Measurements from ENCODE around the gene NCOA6. TPM values are rescaled to one million over a fixed set of nuclear protein-coding genes. Genes with fewer than 3 reads are reported as not detected.

The NCOA6 gene
- polyA plus RNA-seq, 1 donor from 2014 or later: 13.0 TPM

DNA sequence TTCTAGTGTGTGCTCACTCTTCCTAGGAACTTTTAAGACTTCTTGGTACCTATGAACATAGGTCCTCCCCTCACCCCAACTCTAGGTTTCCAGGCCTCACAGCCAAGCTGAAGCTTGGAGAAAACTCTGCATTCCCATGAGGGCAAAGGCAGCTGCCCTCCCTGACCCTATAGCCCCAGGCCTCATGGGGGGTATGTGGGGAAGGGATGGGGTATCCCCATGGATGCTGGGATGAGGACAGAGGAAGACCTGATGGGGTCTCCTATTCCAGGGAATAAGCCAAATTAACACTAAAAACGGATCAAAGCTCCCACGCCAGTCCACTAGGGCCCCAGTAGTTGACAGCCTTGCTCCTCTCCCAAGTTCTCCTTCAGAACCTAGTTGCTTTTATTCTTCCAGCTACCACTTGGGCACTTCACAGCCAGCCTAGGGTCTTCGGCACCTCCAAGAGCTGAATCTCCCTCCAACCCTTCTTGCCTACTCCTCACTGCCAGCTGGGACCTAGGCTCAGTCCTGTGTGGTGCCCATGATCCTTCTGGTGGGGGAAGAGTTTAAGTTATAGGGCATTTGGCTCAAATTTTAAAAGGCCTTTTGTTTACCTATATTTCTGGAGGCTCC lies 113.5 kb downstream of the NCOA6 start:
- H3K4me3 ChIP-seq (ENCODE audit: low read length): no peak overlapping the region
- TF ChIP-seq, protein P1, sequence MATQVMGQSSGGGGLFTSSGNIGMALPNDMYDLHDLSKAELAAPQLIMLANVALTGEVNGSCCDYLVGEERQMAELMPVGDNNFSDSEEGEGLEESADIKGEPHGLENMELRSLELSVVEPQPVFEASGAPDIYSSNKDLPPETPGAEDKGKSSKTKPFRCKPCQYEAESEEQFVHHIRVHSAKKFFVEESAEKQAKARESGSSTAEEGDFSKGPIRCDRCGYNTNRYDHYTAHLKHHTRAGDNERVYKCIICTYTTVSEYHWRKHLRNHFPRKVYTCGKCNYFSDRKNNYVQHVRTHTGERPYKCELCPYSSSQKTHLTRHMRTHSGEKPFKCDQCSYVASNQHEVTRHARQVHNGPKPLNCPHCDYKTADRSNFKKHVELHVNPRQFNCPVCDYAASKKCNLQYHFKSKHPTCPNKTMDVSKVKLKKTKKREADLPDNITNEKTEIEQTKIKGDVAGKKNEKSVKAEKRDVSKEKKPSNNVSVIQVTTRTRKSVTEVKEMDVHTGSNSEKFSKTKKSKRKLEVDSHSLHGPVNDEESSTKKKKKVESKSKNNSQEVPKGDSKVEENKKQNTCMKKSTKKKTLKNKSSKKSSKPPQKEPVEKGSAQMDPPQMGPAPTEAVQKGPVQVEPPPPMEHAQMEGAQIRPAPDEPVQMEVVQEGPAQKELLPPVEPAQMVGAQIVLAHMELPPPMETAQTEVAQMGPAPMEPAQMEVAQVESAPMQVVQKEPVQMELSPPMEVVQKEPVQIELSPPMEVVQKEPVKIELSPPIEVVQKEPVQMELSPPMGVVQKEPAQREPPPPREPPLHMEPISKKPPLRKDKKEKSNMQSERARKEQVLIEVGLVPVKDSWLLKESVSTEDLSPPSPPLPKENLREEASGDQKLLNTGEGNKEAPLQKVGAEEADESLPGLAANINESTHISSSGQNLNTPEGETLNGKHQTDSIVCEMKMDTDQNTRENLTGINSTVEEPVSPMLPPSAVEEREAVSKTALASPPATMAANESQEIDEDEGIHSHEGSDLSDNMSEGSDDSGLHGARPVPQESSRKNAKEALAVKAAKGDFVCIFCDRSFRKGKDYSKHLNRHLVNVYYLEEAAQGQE (IDR thresholded peaks at IDR 0.05; ENCODE audit: borderline replicate concordance): no peak
- TF ChIP-seq EP300 (conservative IDR thresholded peaks at IDR 0.05; ENCODE audit: poor library complexity, severe bottlenecking): no peak
- TF ChIP-seq POLR2AphosphoS5 (IDR thresholded peaks at IDR 0.05): no peak
- no peak for TF ChIP-seq MXI1 (conservative IDR thresholded peaks at IDR 0.05; ENCODE audit: poor library complexity, severe bottlenecking)
- no peak for TF ChIP-seq EZH2 (IDR thresholded peaks at IDR 0.05; ENCODE audit: borderline replicate concordance, insufficient read depth, low read length, poor library complexity, severe bottlenecking)
- TF ChIP-seq TAF1 (IDR thresholded peaks at IDR 0.05; ENCODE audit: low read depth): no peak
- TF ChIP-seq SMC3 (conservative IDR thresholded peaks at IDR 0.05; ENCODE audit: poor library complexity): no peak
- TF ChIP-seq, protein P2, sequence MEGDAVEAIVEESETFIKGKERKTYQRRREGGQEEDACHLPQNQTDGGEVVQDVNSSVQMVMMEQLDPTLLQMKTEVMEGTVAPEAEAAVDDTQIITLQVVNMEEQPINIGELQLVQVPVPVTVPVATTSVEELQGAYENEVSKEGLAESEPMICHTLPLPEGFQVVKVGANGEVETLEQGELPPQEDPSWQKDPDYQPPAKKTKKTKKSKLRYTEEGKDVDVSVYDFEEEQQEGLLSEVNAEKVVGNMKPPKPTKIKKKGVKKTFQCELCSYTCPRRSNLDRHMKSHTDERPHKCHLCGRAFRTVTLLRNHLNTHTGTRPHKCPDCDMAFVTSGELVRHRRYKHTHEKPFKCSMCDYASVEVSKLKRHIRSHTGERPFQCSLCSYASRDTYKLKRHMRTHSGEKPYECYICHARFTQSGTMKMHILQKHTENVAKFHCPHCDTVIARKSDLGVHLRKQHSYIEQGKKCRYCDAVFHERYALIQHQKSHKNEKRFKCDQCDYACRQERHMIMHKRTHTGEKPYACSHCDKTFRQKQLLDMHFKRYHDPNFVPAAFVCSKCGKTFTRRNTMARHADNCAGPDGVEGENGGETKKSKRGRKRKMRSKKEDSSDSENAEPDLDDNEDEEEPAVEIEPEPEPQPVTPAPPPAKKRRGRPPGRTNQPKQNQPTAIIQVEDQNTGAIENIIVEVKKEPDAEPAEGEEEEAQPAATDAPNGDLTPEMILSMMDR (IDR thresholded peaks at IDR 0.05; ENCODE audit: poor library complexity, severe bottlenecking): no peak
- no peak for TF ChIP-seq RAD21 (conservative IDR thresholded peaks at IDR 0.05)
- H3K79me2 ChIP-seq (replicated peaks; ENCODE audit: insufficient read depth, low read length): no peaks in the 10 kb centered on the region
- H3K36me3 ChIP-seq (ENCODE audit: insufficient read depth, low read length): peaks cover 16% of the 10 kb centered on the region
- no peaks in the 10 kb centered on the region for H3K9me2 ChIP-seq (ENCODE audit: insufficient read depth, low read length)
- no peak overlapping the region for H3K9ac ChIP-seq (ENCODE audit: low read length)
- no peaks in the 10 kb centered on the region for H3F3A ChIP-seq (ENCODE audit: insufficient read depth, low read length, poor library complexity, severe bottlenecking)
- H3K4me2 ChIP-seq (ENCODE audit: low read length): no peak overlapping the region
- H4K20me1 ChIP-seq (ENCODE audit: insufficient read depth): no peaks in the 10 kb centered on the region
- no peaks in the 10 kb centered on the region for H3K9me3 ChIP-seq (ENCODE audit: low read length)
- peaks cover 4% of the 10 kb centered on the region for H3K27me3 ChIP-seq (ENCODE audit: insufficient read depth, low read depth, low read length)
- no peak overlapping the region for H2AFZ ChIP-seq (ENCODE audit: low read depth, low read length)
- H3K27ac ChIP-seq (ENCODE audit: low read length): no peak overlapping the region

DNA sequence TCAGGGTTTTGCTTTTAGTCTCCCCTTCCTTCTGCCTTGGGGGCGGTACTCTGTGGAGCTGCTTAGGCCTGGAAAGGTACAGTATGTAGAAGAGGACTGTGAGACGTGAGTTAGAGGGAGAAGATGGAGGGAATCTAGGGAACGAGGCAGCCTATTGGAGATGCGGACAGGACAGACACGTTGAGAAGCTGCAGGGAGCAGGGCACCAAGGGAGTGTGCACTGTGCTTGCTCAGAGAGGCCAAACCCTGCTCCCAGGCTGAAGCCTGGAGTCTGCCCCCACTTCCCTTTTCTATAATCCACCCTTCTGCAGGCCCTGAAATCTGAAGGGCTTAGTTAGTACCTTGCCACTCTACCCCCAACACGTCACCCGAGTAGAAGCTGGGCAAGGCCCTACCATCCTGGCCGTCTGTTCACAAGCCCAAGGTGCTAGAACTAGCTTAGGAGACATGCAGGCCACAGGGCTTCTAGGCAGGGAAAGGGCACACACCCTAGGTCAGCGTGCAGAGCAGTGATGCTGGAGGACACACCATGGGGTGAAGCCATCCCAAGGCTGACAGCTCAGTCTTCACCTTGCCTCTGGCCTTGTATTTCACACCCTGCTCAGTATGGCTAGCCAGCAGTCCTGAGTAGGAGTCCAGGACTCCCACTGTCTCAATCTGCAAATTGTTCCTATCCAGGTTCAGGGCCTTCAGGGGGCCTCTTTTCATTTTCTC lies 114.4 kb downstream of the NCOA6 start:
- Histone ChIP-seq H3K27me3 (ENCODE audit: insufficient read depth, low read depth, low read length) (peaks cover 4% of the 10 kb centered on the region), H4K20me1 (ENCODE audit: insufficient read depth) (no peaks in the 10 kb centered on the region), H2AFZ (ENCODE audit: low read depth, low read length) (no peak overlapping the region), H3K9me3 (ENCODE audit: low read length) (no peaks in the 10 kb centered on the region), H3K79me2 (replicated peaks; ENCODE audit: insufficient read depth, low read length) (peaks cover 5% of the 10 kb centered on the region), H3K9me2 (ENCODE audit: insufficient read depth, low read length) (no peaks in the 10 kb centered on the region), H3K36me3 (ENCODE audit: insufficient read depth, low read length) (peaks cover 16% of the 10 kb centered on the region), H3K27ac (ENCODE audit: low read length) (no peak overlapping the region), H3F3A (ENCODE audit: insufficient read depth, low read length, poor library complexity, severe bottlenecking) (no peaks in the 10 kb centered on the region), H3K4me2 (ENCODE audit: low read length) (no peak overlapping the region), H3K9ac (ENCODE audit: low read length) (peak overlapping the region; percentile 45), H3K4me3 (ENCODE audit: low read length) (no peak overlapping the region)
- TF ChIP-seq SMC3 (conservative IDR thresholded peaks at IDR 0.05; ENCODE audit: poor library complexity) (no peak), MXI1 (conservative IDR thresholded peaks at IDR 0.05; ENCODE audit: poor library complexity, severe bottlenecking) (no peak), EP300 (conservative IDR thresholded peaks at IDR 0.05; ENCODE audit: poor library complexity, severe bottlenecking) (no peak), EZH2 (IDR thresholded peaks at IDR 0.05; ENCODE audit: borderline replicate concordance, insufficient read depth, low read length, poor library complexity, severe bottlenecking) (no peak), POLR2AphosphoS5 (IDR thresholded peaks at IDR 0.05) (peak; percentile 3)
